Type B pancreatic cell (in vitro differentiated cells): Measurements from ENCODE around the gene GRAMD1B. TPM values are rescaled to one million over a fixed set of nuclear protein-coding genes. Genes with fewer than 3 reads are reported as not detected.

Experiments
- DNase-seq: peaks from one replicate; pipeline ENCODE4 v3.0.0; 2021; ENCODE audit warnings: mixed read lengths; ENCODE audit not compliant: unreplicated experiment; ENCODE audit errors: extremely low spot score
- H3K27ac Mint-ChIP-seq: 2 replicates; pipeline ENCODE4 v1.8.0; 2021; ENCODE audit warnings: mild to moderate bottlenecking, mixed read lengths
- H3K27me3 Mint-ChIP-seq: 2 replicates; pipeline ENCODE4 v1.8.0; 2021; ENCODE audit warnings: mixed read lengths
- H3K36me3 Mint-ChIP-seq: 2 replicates; pipeline ENCODE4 v1.8.0; 2021; ENCODE audit warnings: mixed read lengths
- H3K4me1 Mint-ChIP-seq: one replicate; pipeline ENCODE4 v1.8.0; 2021; ENCODE audit warnings: mixed read lengths; ENCODE audit not compliant: unreplicated experiment
- H3K4me3 Mint-ChIP-seq: 2 replicates; pipeline ENCODE4 v1.8.0; 2021; ENCODE audit warnings: mild to moderate bottlenecking, mixed read lengths
- H3K9me3 Mint-ChIP-seq: 2 replicates; pipeline ENCODE4 v1.8.0; 2021; ENCODE audit warnings: mixed read lengths
- CTCF ChIP-seq: fragments of 200-600 bp; sonication (generic); conservative IDR thresholded peaks from 2 replicates; pipeline ENCODE4 v1.5.0; 2021; ENCODE audit warnings: antibody characterized with exemption, mild to moderate bottlenecking
- total RNA-seq: library from RNA; stranded (reverse); gene quantifications from 2 replicates; pipeline ENCODE4 v1.2.1, GENCODE V29; 2021; ENCODE audit warnings: low replicate concordance

Gene GRAMD1B
- total RNA-seq, 1 donor from 2014 or later: 15.2 TPM

- Mint-ChIP-seq H3K4me3 (no peak overlapping the region), H3K27me3 (peaks cover 5% of the 10 kb centered on the region), H3K9me3 (no peaks in the 10 kb centered on the region), H3K4me1 (peaks cover 8% of the 10 kb centered on the region), H3K36me3 (no peaks in the 10 kb centered on the region), H3K27ac (no peak overlapping the region)
- no peak for TF ChIP-seq CTCF
- DNase-seq: no peak
These were observed 95.0 kb downstream of the GRAMD1B start for GRCh38 chr11:123525097-123525496.

- no peaks in the 10 kb centered on the region for H3K36me3 Mint-ChIP-seq
- no peak overlapping the region for H3K4me3 Mint-ChIP-seq
- TF ChIP-seq CTCF: no peak
- DNase-seq: no peak
- peaks cover 5% of the 10 kb centered on the region for H3K27me3 Mint-ChIP-seq
- no peak overlapping the region for H3K27ac Mint-ChIP-seq
- H3K4me1 Mint-ChIP-seq: peaks cover 8% of the 10 kb centered on the region
- H3K9me3 Mint-ChIP-seq: no peaks in the 10 kb centered on the region
These were observed 95.4 kb downstream of the GRAMD1B start for GRCh38 chr11:123525511-123525918.

GRCh38 chr11:123526027-123526805 lies 96.1 kb downstream of the GRAMD1B start:
- no peak overlapping the region for H3K27ac Mint-ChIP-seq
- TF ChIP-seq CTCF: no peak
- H3K9me3 Mint-ChIP-seq: no peaks in the 10 kb centered on the region
- no peak overlapping the region for H3K4me3 Mint-ChIP-seq
- peaks cover 8% of the 10 kb centered on the region for H3K4me1 Mint-ChIP-seq
- DNase-seq: no peak
- H3K27me3 Mint-ChIP-seq: peaks cover 5% of the 10 kb centered on the region
- no peaks in the 10 kb centered on the region for H3K36me3 Mint-ChIP-seq

GRCh38 chr11:123526918-123527317 lies 96.8 kb downstream of the GRAMD1B start:
- Mint-ChIP-seq H3K27me3 (peaks cover 5% of the 10 kb centered on the region), H3K9me3 (no peaks in the 10 kb centered on the region), H3K4me3 (no peak overlapping the region), H3K27ac (no peak overlapping the region), H3K36me3 (no peaks in the 10 kb centered on the region), H3K4me1 (peaks cover 8% of the 10 kb centered on the region)
- DNase-seq: no peak
- no peak for TF ChIP-seq CTCF

GRCh38 chr11:123527526-123527925 lies 97.5 kb downstream of the GRAMD1B start:
- H3K36me3 Mint-ChIP-seq: no peaks in the 10 kb centered on the region
- H3K27me3 Mint-ChIP-seq: peaks cover 5% of the 10 kb centered on the region
- no peak for DNase-seq
- no peak for TF ChIP-seq CTCF
- H3K9me3 Mint-ChIP-seq: no peaks in the 10 kb centered on the region
- no peak overlapping the region for H3K4me3 Mint-ChIP-seq
- H3K4me1 Mint-ChIP-seq: peaks cover 8% of the 10 kb centered on the region
- no peak overlapping the region for H3K27ac Mint-ChIP-seq
